HG03432 (cell line): Measurements from ENCODE around the gene ORAI2.

Source experiments
- ATAC-seq: cut with Tn5 transposase; IDR thresholded peaks from one replicate; pipeline ENCODE4 v1.9.1; 2021; ENCODE audit warnings: mild to moderate bottlenecking, moderate library complexity; ENCODE audit not compliant: unreplicated experiment

The ORAI2 gene

GRCh38 chr7:102413611-102414010 is 19.8 kb upstream of the ORAI2 start:
- no peak for ATAC-seq

- peak; percentile 59 for ATAC-seq
Measured at GRCh38 chr7:102415685-102416225, 17.6 kb upstream of the ORAI2 start.

GRCh38 chr7:102416406-102416805 is 17.0 kb upstream of the ORAI2 start:
- no peak for ATAC-seq

- no peak for ATAC-seq
Measured at GRCh38 chr7:102417105-102417504, 16.3 kb upstream of the ORAI2 start.

GRCh38 chr7:102418592-102418991 is 14.8 kb upstream of the ORAI2 start:
- no peak for ATAC-seq

GRCh38 chr7:102421706-102422240 is 11.6 kb upstream of the ORAI2 start:
- ATAC-seq: no peak

GRCh38 chr7:102424129-102424551 is 9.2 kb upstream of the ORAI2 start:
- ATAC-seq: no peak

GRCh38 chr7:102424787-102425218 is 8.6 kb upstream of the ORAI2 start:
- ATAC-seq: peak; percentile 26

GRCh38 chr7:102425639-102426267 is 7.6 kb upstream of the ORAI2 start:
- ATAC-seq: peak; percentile 67

GRCh38 chr7:102426268-102427018 is 6.9 kb upstream of the ORAI2 start:
- peak; percentile 52 for ATAC-seq

- ATAC-seq: no peak
Measured at GRCh38 chr7:102427019-102427405, 6.4 kb upstream of the ORAI2 start.

- ATAC-seq: no peak
Measured at GRCh38 chr7:102429141-102429899, 4.1 kb upstream of the ORAI2 start.

- ATAC-seq: peak; percentile 21
Measured at GRCh38 chr7:102431617-102432298, 1.6 kb upstream of the ORAI2 start.

GRCh38 chr7:102432442-102433218 is 745 bp upstream of the ORAI2 start:
- ATAC-seq: peak; percentile 34

GRCh38 chr7:102434039-102434486 is 688 bp downstream of the ORAI2 start:
- no peak for ATAC-seq

- ATAC-seq: no peak
Measured at GRCh38 chr7:102436118-102436517, 2.7 kb downstream of the ORAI2 start.

- ATAC-seq: no peak
Measured at GRCh38 chr7:102439963-102440795, 6.8 kb downstream of the ORAI2 start.

- ATAC-seq: peak; percentile 38
Measured at GRCh38 chr7:102444961-102445673, 11.7 kb downstream of the ORAI2 start.
